Daoy (cell line): ENCODE measurements around the gene RBM18. TPM values are rescaled to one million over a fixed set of nuclear protein-coding genes. Genes with fewer than 3 reads are reported as not detected.

ENCODE experiments used
- DNase-seq: peaks from one replicate; pipeline ENCODE4 v3.0.0-alpha.2; 2015; ENCODE audit warnings: low read depth
- total RNA-seq: library from RNA; depleted of rRNA; stranded (reverse); fragments of >200 nt; shearing (Covaris generic); gene quantifications from 2 replicates; pipeline ENCODE4 v1.2.3, GENCODE V29; 2014; rRNA removed

RBM18 gene
- total RNA-seq, 1 experiment from 2014 or later: 21.8 TPM

DNA sequence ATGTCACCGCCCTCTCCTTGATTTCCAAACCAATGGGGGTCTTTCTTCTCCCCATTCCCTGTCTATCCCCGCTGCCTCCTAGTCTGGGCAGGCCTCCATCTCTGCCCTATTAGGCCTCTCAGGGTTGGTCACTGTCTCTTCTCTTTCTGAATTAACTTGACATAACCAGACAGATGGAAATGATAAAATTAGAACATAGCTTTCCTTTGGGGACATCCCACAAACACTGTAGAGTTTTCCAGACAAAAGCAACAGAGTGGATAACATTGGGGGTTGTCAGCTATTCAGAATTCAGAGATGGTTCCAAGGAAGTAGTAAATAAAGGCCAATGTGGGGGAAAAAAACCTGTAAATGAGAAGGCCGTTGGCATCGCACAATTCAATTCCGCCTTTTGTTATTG, 60.6 kb downstream of the RBM18 start:
- DNase-seq: no peak

DNA sequence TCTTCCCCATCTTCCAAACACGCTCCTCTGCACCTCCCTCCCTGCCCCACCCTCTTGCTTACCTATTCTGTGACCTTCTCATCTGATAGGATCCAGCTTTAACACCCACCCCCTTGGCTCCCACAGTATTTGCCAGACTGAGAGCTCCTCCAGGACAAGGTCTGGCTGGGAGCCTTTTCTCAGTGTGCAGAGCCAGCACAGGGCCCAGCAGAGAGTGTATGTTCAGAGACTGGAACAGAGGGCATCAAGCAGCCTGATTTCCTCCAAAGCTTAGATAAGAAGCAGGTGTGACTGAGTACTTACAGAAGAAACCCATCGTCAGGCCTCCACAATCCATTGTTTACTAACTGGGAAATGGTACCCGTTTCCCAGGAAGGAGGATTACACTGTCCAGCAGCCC, 62.5 kb downstream of the RBM18 start:
- DNase-seq: no peak

- DNase-seq: peak; percentile 49
Observed at GRCh38 chr9:122201641-122202040, 63.0 kb downstream of the RBM18 start.

DNA sequence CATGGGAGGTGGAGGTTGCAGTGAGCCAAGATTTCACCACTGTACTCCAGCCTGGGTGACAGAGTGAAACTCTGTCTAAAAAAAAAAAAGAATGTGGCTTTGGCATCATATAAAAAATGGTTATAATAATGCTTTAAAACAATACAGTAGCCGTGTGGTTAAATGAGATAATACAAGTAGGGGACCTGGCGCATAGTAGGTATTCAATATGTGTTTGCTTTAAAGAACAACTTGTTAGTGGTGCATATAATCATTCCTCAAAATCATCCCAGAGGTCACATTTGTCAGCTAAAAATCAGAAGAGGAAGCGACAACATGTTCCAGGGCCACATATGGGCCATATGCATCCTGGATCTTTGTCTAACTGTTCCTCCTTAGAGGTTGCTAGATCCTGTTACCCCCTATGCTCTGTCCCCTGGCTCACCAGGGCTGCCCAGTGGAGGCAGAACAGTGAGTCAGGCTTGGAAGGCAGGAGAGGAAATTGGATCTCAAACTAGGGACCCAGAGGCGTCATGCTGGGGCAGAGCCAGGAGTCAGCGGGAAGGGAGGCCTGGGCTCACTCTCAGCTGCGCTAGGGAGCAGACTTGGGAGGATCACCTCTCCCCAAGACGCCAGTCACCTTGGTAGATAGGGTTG, 63.6 kb downstream of the RBM18 start:
- peak; percentile 91 for DNase-seq

DNA sequence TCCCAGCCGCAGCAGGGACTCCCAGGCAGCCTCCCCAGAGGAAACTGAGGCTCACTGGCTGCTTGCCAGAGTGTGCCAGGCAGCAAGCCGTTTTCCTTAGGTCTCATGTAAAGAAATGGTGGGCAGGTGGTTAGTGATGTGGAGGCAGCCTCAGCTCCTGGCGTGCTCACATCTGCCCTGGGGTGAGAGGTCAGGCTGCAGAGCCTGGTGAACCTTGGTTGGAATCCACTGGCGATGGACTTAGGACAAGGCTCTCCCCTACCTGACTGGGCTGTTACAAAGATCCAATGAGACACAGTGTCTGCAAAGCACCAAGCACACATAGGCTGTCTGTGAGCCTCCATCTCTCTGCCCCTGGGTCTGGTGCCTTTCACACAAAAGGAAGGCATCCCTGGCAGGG, 66.8 kb downstream of the RBM18 start:
- DNase-seq: no peak

GRCh38 chr9:122197426-122197825, 67.2 kb downstream of the RBM18 start:
- DNase-seq: no peak

GRCh38 chr9:122195875-122196274, 68.8 kb downstream of the RBM18 start:
- DNase-seq: no peak

GRCh38 chr9:122193651-122194050, 71.0 kb downstream of the RBM18 start:
- no peak for DNase-seq

DNA sequence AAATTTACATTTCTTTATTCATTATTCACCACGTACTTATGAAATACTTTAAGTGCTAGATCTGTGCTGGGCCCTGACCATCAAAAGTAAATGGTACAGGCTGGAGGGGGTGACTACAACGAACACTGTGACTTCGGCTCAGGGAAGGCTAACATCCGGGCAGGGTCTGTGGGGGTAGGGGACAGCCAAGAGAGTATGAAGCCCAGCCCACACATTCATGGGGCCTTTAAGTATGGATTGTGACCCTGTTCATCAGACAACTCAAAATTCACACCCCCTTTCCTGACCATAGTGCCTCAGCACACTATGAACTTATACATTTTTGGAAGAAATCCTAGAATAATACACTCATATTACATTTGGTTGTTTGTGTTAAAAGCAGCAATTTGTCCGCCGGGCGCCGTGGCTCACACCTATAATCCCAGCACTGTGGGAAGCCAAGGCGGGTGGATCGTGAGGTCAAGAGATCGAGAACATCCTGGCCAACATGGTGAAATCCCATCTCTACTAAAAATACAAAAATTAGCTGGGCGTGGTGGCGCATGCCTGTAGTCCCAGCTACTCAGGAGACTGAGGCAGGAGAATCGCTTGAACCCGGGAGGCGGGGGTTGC, 71.6 kb downstream of the RBM18 start:
- no peak for DNase-seq

GRCh38 chr9:122192261-122192875, 72.3 kb downstream of the RBM18 start:
- DNase-seq: no peak

DNA sequence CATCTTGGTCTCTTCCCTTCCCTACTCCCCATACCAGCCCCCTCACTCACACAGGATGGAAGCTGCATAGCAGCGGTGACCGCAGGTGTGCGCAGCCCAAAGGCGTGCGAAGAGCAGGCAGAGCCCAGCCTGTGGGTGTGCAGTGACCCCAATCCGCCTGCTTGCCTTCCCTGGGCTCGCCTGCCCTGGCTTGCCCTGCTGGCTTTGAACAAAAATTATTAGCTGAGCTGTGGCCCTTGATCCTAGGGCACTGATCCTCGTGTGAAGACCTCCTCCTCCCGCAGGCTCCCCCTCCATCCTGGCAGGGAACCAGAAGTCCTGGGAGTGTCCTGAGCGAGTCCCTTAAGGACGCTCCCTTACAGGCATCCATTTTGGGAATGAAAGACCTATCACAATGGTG, 73.1 kb downstream of the RBM18 start:
- DNase-seq: no peak

- peak; percentile 79 for DNase-seq
Observed at GRCh38 chr9:122190597-122191381, 73.9 kb downstream of the RBM18 start.

DNA sequence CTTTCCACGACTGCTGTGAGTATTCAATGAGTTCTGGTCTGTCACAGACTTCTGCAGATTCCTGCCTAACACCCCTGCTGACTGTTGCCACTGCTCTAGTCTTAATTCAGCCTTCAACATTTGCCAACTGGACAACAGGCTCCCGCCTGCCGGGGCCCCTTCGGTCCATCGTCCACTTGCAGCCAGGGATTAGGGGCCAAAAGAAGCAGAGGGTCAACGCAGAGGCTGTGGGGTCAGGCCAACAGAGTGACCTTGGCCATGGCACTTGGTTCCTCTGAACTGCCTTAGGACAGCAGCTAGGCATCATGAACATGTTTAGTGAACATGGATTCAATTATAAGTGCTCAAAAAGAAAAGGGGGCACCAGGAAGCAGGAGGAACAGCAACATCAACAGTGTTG, 76.3 kb downstream of the RBM18 start:
- DNase-seq: no peak

Other genes starting within 250 kb of the RBM18 start
- 3.5 and 5.6 TPM in 2 replicates for gene TTLL11, start 171.5 kb downstream of the RBM18 start, total RNA-seq
- gene NDUFA8, start 105.1 kb downstream of the RBM18 start, total RNA-seq: 56.7 and 74.4 TPM in 2 replicates
- not detected in 2 replicates for gene MORN5, start 104.9 kb downstream of the RBM18 start, total RNA-seq
- gene LHX6, start 35.9 kb downstream of the RBM18 start, total RNA-seq: 0.69 and 1.5 TPM in 2 replicates
- gene MRRF, start within 50 bp of the RBM18 start, total RNA-seq: 50.6 and 61.0 TPM in 2 replicates
- gene PTGS1, start 106.2 kb upstream of the RBM18 start, total RNA-seq: 0.51 TPM in 1 of 2 replicates, not detected in the other
- not detected in 2 replicates for gene OR1J1, start 213.1 kb upstream of the RBM18 start, total RNA-seq
- not detected in 2 replicates for gene OR1J2, start 246.0 kb upstream of the RBM18 start, total RNA-seq